GM18526 (cell line): ENCODE data around the gene OR51V1.

Source experiments
- POLR2A ChIP-seq: IDR thresholded peaks from 3 replicates; pipeline ENCODE4 v1.6.1; 2011; ENCODE audit not compliant: insufficient read length; ENCODE audit errors: extremely low read depth

The OR51V1 gene

GRCh38 chr11:5235364-5236095 lies 35.0 kb upstream of the OR51V1 start:
- TF ChIP-seq POLR2A, result no peak

GRCh38 chr11:5234381-5234834 lies 33.9 kb upstream of the OR51V1 start, which contains the start of gene HBD:
Gene HBD (minus strand): TSS chr11:5234483. CDS start chr11:5234433, 50 bp downstream.
- TF ChIP-seq POLR2A, result no peak

DNA sequence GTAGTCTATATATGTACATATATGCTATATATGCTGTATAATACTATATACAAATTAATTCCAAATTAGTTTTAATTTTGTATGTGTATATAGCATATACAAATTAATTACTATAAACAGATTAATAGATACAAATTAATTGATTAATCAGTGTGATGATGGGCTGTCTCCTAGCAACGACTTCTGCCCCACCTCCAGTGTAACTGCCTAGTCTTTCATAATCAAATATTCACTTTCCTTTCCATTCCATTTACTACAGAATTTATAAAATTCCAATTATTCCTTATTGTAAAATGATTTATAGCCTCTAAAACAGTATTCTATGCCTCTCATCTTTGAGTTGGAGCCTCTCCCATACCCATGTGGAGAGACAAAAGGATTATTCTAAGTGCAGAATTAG lies 32.8 kb upstream of the OR51V1 start:
- no peak for TF ChIP-seq POLR2A

GRCh38 chr11:5232821-5233220 lies 32.3 kb upstream of the OR51V1 start:
- TF ChIP-seq POLR2A, result no peak

DNA sequence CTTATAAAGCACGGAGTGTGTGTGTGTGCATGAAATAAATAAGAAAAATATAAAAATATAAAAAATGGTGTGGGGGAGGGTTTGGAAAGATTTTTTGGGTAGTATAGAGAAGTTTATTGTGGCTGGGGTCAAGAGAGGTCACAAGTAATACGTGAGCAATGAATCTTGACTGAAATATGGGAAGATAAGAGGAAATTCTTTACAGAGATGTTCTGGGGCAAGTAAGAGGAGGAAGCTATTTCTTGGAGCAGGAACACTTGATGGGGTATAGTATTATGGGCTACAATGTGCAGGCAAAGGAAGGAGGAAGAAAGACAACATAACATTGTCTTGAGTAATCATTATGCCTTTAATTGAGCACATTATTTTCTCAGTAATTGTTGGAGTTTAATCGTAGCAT lies 31.7 kb upstream of the OR51V1 start:
- TF ChIP-seq POLR2A, result no peak

GRCh38 chr11:5231111-5231510 lies 30.6 kb upstream of the OR51V1 start:
- no peak for TF ChIP-seq POLR2A

- TF ChIP-seq POLR2A, result no peak
Observed at GRCh38 chr11:5230266-5230665, 29.8 kb upstream of the OR51V1 start.

DNA sequence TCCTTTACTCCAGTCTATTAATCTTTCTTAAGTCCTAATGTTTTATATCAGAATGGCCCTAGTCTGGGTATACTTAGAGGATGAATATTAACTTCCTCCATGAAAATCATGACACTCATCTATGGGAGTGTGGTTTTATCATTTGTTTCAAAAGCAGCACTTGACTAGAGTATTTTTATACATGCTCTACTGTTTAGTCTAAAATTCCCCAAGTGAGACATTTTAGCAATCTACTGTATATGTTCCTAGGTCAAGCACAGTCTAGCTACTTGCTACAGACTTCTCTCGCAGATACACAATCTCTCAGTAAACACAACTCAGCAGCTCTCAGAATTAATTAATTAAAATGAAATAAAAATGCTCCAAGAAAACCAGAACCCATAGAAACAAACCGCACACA lies 29.3 kb upstream of the OR51V1 start:
- no peak for TF ChIP-seq POLR2A

- TF ChIP-seq POLR2A, result no peak
Observed at GRCh38 chr11:5229356-5229755, 28.9 kb upstream of the OR51V1 start.

DNA sequence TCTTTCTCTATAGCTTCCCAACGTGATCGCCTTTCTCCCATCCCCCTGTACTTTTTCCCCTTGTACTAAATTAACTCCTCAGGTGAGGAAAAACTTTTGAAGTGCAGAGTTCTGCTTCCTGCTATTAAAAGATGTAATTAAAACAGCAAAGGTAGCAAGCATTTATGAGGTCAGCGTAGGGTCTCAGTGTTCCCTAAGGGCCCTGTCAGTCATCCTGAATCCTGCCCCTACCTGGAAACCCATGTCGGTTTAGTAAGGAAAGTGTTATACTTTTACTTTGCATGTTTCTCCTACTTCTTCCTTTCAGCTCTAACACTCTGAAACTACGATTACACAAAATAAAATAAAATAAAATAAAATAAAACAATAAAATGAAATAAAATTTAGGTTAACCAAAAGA lies 27.6 kb upstream of the OR51V1 start:
- TF ChIP-seq POLR2A, result no peak

DNA sequence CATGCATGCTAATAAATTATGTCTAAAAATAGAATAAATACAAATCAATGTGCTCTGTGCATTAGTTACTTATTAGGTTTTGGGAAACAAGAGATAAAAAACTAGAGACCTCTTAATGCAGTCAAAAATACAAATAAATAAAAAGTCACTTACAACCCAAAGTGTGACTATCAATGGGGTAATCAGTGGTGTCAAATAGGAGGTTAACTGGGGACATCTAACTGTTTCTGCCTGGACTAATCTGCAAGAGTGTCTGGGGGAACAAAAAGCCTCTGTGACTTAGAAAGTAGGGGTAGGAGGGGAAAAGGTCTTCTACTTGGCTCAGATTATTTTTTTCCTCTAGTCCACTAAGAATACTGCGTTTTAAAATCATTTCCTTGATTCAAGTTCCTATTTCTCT lies 27.2 kb upstream of the OR51V1 start:
- TF ChIP-seq POLR2A, result no peak

DNA sequence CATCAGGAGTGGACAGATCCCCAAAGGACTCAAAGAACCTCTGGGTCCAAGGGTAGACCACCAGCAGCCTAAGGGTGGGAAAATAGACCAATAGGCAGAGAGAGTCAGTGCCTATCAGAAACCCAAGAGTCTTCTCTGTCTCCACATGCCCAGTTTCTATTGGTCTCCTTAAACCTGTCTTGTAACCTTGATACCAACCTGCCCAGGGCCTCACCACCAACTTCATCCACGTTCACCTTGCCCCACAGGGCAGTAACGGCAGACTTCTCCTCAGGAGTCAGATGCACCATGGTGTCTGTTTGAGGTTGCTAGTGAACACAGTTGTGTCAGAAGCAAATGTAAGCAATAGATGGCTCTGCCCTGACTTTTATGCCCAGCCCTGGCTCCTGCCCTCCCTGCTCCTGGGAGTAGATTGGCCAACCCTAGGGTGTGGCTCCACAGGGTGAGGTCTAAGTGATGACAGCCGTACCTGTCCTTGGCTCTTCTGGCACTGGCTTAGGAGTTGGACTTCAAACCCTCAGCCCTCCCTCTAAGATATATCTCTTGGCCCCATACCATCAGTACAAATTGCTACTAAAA lies 26.3 kb upstream of the OR51V1 start, which contains the start of gene HBB:
HBB (minus strand) TSS at position 340 of the 579 bp plus-strand sequence; CDS start at position 290, 50 bp downstream.
- no peak for TF ChIP-seq POLR2A

DNA sequence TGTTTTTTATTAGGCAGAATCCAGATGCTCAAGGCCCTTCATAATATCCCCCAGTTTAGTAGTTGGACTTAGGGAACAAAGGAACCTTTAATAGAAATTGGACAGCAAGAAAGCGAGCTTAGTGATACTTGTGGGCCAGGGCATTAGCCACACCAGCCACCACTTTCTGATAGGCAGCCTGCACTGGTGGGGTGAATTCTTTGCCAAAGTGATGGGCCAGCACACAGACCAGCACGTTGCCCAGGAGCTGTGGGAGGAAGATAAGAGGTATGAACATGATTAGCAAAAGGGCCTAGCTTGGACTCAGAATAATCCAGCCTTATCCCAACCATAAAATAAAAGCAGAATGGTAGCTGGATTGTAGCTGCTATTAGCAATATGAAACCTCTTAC lies 25.0 kb upstream of the OR51V1 start:
- no peak for TF ChIP-seq POLR2A

DNA sequence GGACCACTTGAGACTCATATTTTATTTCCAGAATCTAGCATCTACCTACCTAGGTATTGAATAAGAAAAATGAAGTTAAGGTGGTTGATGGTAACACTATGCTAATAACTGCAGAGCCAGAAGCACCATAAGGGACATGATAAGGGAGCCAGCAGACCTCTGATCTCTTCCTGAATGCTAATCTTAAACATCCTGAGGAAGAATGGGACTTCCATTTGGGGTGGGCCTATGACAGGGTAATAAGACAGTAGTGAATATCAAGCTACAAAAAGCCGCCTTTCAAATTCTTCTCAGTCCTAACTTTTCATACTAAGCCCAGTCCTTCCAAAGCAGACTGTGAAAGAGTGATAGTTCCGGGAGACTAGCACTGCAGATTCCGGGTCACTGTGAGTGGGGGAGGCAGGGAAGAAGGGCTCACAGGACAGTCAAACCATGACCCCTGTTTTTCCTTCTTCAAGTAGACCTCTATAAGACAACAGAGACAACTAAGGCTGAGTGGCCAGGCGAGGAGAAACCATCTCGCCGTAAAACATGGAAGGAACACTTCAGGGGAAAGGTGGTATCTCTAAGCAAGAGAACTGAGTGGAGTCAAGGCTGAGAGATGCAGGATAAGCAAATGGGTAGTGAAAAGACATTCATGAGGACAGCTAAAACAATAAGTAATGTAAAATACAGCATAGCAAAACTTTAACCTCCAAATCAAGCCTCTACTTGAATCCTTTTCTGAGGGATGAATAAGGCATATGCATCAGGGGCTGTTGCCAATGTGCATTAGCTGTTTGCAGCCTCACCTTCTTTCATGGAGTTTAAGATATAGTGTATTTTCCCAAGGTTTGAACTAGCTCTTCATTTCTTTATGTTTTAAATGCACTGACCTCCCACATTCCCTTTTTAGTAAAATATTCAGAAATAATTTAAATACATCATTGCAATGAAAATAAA lies 24.3 kb upstream of the OR51V1 start:
- no peak for TF ChIP-seq POLR2A

GRCh38 chr11:5223686-5224085 lies 23.2 kb upstream of the OR51V1 start:
- TF ChIP-seq POLR2A, result no peak

GRCh38 chr11:5223146-5223545 lies 22.7 kb upstream of the OR51V1 start:
- TF ChIP-seq POLR2A, result no peak
